HG03469 (cell line): ENCODE results near the gene TSPAN33.
"Not testable (repeated sequence)": the region's sequence is repeated elsewhere in the genome, so short reads cannot be mapped to it uniquely, and the experiment has no call there.

Experiments used
- ATAC-seq: cut with Tn5 transposase; IDR thresholded peaks from one replicate; pipeline ENCODE4 v1.9.1; 2021; ENCODE audit warnings: mild to moderate bottlenecking, moderate library complexity, moderate number of reproducible peaks; ENCODE audit not compliant: unreplicated experiment

Gene TSPAN33

GRCh38 chr7:129144095-129144833 is at the start of gene TSPAN33:
TSPAN33 (plus strand) TSS chr7:129144707; CDS start chr7:129144981, 274 bp downstream.
- ATAC-seq = peak; percentile 49

GRCh38 chr7:129095258-129095657 is 49.2 kb upstream of the TSPAN33 start:
- ATAC-seq = peak; percentile 62

DNA sequence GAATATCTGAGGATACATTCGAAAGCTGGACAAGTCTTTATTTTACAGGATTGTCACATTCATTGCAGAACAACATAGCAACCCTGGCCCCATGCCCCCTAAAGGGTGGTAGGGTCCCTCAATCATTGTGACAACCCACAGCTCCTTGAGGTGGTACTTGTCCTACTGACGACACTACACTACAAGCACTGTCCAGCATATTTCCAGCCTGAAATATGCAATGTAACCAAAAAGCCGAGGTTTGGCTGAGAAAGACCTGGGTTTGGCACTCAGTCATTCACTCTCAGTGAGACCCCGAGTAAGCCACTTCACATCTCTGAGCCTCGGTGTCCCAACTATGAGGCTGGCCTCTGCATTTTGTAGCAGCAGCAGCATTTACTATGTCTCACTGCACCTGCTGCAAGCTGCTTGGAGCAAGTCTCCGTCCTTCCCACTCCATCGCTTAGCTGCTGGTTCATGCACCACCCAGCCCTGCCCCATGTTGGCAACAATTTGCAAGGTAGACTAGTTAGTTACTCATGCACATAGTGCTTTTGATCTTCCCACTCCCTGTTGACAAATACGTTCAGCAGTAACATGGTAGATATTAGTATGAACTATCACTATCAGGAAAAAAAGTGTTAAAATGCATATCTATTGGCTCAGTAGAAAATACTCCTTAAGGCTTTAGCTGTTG is 46.0 kb upstream of the TSPAN33 start:
- no peak for ATAC-seq

DNA sequence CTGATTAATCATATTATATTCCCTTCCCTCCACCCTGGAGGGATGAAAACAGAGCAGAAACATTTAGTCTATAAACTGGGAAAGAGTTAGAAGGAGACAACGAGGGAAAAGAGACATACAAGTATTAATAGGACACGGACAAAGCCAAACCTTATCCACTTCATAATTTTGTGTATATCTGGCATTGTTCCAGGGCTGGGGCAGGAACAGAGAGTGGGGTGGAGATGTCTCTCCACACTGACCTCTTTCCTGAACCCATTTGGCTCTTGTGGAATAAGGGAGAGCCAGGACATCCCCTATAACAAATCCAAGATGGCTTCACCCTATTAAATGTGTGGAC is 43.7 kb upstream of the TSPAN33 start:
- ATAC-seq = no peak

DNA sequence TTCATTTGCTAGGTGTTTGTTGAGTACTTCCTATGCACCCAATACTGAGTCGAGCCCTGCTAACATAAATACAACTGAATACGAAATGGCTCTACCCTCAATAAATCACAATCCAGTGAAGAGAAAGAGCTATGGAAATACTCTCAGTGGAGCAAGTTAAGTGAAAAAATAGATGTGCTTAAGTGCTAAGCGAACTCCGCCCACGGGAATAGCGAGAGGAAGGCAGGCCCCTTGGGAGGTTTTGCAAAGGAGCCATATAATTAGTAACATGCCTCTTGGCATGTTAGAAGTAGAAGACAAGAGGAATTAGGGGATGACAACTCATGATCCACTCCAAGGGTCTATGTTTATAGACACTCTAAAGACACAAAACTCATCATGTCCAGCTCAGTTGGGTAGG is 42.8 kb upstream of the TSPAN33 start:
- no peak for ATAC-seq

- ATAC-seq = no peak
These were observed 40.8 kb upstream of the TSPAN33 start for GRCh38 chr7:129103561-129104324.

- ATAC-seq = no peak
These were observed 35.9 kb upstream of the TSPAN33 start for GRCh38 chr7:129108581-129108980.

GRCh38 chr7:129110258-129110981 is 34.1 kb upstream of the TSPAN33 start:
- no peak for ATAC-seq

DNA sequence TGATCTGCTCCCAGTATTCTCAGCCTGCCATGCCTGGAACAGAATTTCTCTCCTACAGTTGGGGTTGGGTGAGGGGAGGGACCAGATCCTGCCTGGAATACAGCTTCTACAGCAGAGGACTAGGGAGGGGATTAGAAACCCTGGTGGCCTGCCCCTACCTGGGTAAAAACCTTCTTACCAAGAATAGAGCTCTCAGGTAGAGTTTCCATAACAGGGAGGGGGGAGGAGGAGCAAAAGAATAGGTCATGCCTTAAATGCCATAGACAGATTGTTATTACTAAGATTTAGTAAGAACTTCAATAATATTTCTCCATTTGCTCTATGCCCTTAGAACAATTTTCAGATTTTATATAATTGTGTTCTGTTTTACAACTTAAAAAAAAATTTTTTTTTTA is 33.5 kb upstream of the TSPAN33 start:
- ATAC-seq = no peak

GRCh38 chr7:129115676-129116075 is 28.8 kb upstream of the TSPAN33 start:
- ATAC-seq = no peak

- no peak for ATAC-seq
These were observed 26.3 kb upstream of the TSPAN33 start for GRCh38 chr7:129118182-129118581.

DNA sequence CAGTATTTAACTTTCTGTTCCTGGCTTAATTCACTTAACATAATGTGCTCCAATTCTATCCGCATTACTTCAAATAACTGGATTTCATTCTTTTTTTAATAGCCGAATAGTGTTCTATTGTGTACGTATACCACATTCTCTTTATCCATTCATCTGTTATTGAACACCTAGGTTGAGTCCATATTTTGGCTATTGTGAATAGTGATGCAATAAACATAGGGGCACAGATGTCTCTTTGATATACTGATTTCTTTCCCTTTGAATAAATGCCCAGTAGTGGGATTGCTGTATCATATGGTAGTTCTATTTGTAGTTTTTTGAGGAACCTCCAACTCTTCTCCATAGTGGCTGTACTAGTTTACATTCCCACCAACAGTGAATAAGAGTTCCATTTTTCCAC is 25.5 kb upstream of the TSPAN33 start:
- ATAC-seq = no peak

DNA sequence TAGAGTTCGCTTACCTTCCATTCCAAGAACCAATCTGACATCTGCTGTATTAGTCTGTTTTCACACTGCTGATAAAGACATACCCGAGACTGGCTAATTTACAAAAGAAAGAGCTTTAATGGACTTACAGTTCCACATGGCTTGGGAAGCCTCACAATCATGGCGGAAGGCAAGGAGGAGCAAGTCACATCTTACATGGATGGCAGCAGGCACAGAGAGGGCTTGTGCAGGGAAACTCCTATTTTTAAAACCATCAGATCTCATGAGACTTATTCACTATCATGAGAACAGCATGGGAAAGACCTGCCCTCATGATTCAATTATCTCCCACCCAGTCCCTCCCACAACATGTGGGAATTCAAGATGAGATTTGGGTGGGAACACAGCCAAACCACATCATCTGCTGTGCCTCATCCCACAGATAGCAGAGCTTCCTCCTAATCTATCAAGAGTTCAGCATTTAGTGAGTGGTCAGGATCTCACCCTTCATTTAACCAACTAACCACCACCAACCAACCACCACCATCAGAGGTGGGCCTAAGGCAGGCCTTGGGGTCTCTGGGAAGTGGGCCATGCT is 22.9 kb upstream of the TSPAN33 start:
- ATAC-seq = not testable (repeated sequence)

GRCh38 chr7:129122078-129122750 is 22.3 kb upstream of the TSPAN33 start:
- ATAC-seq = peak; percentile 35

DNA sequence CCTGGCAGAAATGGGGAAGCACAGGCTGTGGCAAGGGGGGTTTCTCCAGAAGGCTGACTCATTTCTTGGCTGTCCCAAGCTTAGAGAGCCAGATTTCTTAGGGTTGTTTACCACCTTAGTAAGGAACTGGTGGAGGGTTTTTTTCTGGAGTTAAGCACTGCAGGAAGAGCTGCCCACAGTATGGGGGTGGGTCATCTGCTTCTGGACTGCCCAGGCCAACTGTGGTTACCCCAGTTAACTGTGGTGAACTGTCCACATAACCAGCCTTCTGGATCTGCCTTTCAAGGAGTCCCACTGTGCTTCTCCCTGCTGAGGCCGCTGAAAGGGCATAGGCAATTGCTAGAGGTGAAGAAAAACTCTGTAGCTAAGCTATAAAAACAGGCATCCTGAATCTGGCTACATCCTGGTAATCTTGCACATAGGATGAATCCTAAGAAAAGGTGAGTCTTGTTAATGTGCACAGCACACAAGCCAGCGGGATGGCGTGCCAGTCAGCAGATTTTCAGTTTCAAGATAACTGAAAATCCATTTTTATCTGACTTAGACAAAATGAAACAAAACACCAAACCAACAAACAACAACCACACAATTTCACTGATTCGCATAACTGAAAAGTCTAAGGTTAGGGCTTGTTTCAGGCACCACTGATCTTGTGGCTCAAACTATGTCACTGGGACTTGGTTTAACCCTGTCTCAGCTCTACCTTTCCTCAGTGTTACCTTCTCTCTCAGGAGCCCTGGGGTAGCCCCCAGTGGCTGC is 21.6 kb upstream of the TSPAN33 start:
- peak; percentile 55 for ATAC-seq

- ATAC-seq = no peak
These were observed 21.0 kb upstream of the TSPAN33 start for GRCh38 chr7:129123510-129123857.

DNA sequence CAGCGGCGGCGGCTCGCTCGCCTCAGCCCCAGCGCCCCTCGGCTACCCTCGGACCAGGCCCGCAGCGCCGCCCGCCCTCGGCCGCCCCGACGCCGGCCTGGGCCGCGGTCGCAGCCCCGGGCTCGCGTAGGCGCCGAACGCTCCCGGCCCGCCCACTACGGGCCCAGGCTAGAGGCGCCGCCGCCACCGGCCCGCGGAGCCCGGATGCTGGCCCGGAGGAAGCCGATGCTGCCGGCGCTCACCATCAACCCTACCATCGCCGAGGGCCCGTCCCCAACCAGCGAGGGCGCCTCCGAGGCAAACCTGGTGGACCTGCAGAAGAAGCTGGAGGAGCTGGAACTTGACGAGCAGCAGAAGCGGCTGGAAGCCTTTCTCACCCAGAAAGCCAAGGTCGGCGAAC is 18.2 kb upstream of the TSPAN33 start:
- ATAC-seq = no peak

DNA sequence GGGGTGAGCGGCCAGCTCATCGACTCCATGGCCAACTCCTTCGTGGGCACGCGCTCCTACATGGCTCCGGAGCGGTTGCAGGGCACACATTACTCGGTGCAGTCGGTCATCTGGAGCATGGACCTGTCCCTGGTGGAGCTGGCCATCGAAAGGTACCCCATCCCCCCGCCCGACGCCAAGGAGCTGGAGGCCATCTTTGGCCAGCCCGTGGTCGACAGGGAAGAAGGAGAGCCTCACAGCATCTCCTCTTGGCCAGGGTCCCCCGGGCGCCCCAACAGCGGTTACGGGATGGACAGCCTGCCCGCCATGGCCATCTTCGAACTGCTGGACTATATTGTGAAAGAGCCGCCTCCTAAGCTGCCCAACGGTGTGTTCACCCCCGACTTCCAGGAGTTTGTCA is 17.4 kb upstream of the TSPAN33 start:
- ATAC-seq = no peak

GRCh38 chr7:129127601-129128000 is 16.9 kb upstream of the TSPAN33 start:
- no peak for ATAC-seq
